ENCODE measurements around the gene AZIN2.
A peak's percentile ranks its signal among the peaks of the same experiment; 100 is the strongest.
"Not testable (repeated sequence)": the region's sequence is repeated elsewhere in the genome, so short reads cannot be mapped to it uniquely, and the experiment has no call there.

The AZIN2 gene

DNA sequence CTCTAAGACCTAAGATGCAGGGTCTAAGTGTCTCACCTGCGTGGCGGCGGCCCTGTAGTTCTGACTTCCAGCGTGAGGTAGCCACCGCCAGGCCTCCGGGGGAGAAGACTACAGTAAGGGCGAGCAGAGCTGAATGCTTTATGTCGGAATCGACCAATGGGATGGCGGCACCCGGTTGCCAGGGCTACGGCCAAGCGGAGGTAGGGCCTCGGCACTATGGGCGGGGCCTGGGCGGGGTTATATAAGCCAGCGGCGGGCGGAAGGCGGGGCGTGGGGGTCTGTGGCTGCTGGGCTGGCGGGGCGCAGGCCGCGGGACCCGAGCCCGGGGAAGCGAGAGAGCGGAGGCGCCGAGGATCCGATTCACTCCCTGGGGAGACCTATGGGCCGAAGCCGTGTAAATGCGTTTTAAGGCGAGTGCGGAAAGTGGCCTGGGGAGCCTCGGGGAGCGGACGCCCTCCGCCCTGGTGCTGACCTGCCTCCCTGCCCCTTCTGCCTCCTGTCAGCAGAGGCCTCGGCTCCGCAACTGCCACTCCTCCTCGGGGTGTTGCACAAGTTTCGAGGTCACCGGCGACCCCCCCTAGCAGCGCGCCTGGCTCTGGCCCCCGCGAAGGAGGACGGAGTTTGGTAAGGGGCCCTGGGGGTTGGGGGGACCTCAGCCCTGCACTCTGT lies at the start of gene AZIN2:
Gene AZIN2, plus strand, starts transcription at position 269 of the 669 bp plus-strand sequence. CDS start 1,097 bp downstream, outside the sequence.
- DNase-seq, result peak; percentile 97

DNA sequence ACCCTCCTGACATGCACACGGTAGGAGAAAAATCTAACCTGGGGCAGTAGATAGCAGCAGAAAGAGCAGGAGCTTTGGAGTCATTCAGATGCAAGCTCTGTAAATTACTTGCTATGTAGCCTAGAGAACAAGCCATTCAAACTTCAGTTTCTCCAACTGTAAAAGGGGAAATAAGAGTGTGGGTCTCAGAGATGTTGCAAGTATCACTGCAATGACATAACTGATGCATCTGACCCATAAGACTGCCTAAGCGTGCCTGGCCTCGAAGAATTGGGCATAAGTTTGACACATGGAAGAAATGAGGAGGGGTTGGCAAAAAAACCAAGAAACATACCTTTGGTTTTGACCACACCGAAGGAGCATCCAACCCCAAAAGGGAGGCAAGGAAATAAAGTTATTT lies 49.4 kb upstream of the AZIN2 start:
- DNase-seq, result no peak

DNA sequence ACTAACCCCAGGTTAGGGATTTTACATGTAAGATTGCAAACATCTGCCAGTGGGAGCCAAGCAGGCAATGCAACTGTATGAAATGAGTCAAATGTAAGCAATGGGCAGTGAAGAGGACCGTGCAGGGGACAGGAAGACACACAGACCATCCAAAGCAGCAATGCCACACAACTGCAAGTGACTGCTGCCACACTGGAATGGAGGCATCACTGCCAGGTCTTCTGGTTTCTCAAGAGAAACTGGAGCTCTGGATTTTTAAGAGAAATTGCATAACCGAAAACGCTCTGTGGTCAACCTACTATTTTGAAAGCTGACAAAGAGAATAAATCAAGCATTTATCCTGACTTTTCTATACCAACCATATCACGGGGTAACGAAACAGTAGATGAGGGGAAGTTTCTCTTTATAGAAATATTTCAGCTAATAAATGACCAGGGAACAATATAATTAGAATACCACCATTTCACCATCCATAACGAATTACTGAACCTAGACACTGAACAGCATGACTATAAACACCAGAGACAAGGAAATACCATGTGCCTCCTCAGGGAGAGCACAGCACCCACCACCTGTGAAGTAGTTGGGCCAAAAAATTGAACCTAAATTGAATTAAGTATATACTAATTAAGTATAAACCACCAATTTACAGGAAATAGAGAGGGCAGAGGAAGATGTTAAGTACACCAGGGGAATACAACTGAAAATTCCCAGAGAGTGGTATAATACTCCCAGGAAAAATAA lies 48.7 kb upstream of the AZIN2 start:
- no peak for DNase-seq

DNA sequence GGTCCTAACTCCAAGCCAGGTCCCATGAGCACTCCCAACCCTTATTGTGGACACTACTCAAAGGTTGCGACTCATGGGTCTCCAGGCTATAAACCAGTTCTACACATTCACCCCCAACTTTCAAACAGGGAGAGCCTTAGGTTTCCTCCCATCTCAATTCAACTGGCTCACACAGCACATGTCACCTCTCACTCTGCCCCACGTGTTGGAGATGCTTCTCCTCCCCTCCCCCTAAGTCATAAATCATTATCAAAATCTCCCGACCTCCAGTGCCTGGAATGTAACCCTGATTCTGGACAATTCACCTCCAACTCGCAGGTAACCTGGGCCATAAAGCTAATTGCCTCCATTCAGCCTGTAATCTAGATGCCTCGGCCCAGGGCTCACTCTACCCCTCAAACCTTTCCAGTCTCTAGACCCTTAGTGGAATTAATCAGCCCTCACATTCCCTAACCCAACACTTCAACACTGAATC lies 44.9 kb upstream of the AZIN2 start:
- DNase-seq, result peak; percentile 15

DNA sequence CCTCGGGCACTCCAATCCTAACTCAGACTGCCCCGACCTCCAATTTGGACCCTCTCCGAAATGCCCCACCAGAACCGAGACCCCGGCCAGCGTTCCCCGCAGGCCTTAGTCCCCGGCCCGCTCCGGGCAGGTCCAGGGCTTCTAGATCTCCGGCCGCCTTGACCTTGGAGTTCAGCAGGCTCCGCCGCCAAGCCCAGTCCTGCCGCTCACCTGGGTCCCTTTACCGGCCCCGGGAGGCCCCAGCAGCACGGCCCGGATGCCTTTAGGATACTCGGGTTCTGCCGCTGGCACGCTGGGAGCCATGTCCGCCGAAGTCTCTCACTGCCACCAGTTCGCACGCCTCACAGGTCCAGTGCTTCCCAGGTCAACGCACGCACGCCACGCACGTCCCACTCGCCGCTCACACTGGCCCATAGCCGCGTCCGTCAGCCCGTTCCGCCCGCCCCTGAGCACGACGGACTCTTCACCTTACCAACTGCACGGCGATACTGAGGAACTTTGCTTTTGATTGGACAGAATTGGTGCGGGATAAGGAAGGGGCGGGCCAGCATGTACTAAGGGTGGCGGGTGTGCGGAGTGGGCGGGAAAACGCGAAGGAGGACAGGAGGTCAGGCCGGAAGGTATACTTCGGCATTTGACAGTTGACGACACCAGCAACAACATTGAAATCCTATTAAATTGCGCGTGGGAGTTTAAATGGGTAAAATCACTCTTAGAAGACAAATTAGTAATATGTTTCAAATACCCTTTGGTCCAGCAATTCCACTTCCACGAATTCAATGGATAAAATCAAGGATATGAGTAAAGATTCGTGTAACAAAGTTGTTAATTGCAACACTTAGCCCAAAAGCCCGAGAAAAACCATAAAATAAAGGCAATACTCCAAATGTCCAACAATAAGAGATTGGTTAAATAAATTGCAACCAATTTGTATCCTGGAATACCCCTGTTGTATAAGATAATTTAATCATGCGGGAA lies 44.1 kb upstream of the AZIN2 start, which contains the start of gene AK2:
Gene AK2, minus strand, starts transcription at position 358 of the 978 bp plus-strand sequence. Its CDS starts 55 bp downstream, at position 303.
- DNase-seq, result peak; percentile 100

DNA sequence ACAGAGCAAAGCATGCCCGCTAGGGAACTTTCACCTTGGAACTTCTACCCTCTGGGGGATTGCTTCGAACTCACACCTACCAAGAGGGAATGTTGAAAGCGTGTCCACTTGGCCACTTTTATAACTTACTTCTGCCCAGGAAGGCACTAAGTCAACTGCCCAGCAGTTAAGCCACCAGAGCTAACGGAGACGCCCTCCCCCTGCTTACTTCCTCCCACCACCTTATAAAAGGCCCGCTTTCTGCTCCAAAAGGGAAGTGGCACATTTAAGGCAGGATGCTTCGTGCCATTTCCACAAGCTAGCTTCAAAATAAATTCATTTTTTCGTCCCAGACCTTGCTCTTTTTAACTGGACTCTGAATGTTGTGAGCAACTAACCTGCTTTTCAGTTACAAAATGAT lies 41.1 kb upstream of the AZIN2 start:
- no peak for DNase-seq

DNA sequence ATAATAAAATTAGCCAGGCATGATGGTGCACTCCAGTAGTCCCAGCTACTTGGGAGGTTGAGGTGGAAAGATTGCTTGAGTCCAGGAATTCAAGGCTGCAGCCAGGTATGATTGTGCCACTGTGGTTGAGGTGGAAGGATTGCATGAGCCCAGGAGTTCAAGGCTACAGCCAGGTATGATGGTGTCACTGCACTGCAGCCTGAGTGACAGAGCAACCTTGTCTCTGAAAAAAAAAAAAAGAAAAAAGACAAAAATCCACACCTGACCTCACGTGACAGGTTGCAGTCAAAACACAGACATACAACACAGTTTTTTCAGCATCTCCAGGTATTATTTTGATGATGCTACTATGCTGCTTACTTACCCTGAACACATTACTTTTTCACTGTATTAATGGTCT lies 39.9 kb upstream of the AZIN2 start:
- DNase-seq, result no peak

DNA sequence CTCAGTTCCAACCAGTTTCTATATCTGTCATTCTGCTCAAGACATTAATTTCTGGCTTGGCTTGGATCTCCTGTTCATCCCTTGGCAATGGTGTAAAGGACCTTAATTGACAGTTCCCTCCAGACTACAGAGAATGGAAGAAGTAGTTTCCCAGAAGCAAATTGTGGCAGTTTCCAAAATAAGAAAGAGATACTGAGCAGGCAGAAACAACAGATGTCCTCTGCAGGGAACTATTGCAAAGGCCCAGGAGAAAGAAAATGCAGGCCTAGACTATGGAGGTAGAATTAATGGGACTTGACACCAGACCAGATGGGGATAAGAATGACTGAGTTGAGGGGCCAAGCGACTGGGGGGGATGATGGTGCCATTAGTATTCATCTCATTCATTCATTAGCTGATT lies 38.1 kb upstream of the AZIN2 start:
- DNase-seq, result no peak

DNA sequence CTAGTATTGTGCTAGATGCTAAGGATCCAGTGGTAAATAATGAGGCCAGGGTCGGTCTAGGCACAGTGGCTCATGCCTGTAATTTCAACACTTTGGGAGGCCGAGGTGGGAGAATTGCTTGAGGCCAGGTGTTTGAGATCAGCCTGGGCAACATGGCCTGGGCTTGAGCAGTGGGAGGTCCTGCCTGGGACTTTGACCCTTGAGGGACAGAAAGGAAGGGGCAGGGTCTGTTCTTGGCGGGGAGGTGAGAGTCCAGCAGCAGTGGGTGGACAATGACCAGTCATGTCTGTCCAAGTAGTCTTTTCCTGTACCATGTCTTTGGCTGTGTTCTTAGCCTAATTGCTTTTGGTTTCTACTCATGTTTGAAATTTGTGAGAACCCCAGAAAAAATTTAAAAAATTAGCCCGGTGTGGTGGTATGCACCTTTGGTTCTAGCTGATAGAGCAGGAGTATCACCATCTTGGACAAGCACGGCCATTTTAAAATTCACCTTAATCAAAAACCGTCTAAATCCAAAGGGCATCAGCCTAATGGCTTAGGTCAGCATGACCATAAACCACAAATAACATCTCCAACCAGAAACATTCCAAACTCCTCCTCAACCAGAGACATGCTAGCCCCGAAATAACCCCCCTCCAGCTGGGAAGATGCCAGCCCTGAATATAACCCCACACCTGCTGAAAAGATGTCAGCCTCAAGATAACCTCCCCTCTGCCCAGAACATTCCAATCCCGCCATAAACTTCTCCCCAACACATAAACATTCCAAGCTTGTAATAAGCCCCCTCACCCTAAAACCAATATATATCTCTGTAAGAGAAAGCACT lies 37.5 kb upstream of the AZIN2 start:
- DNase-seq, result no peak

DNA sequence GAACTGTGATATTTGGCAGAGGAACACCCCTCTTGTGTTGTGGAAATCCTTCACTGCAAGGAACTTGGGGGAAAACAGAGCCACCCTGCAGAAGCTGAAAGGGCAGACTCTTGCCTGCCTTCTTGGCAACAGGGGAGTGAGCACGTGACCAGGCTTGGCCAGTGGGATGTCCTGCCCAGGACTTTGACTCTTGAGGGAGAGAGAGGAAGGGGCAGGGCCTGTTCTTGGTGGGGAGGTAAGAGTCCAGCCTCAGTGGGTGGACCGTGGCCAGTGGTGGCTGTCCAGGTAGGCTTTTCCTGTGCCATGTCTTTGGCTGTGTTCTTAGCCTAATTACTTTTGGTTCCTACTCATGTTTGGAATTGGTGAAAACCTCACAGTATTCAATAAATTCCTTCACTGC lies 35.7 kb upstream of the AZIN2 start:
- no peak for DNase-seq

DNA sequence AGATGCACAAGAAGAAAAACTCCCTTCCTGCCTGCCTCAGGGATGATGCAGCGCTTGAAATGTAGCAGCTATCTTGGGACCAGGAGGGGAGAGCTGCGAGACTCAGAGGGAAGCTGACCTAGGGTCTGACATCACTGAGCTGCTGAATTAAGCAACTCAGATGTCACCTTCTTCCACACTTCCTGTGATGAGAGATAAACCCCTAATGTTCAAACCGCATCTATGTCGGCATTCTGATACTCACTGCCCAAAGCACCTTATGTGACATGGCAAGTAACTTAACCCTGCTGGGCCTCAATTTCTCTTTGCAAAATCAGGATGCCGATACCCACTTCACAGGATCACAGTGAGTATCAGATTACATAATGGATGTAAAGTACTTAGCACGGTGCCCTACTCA lies 35.1 kb upstream of the AZIN2 start:
- no peak for DNase-seq

DNA sequence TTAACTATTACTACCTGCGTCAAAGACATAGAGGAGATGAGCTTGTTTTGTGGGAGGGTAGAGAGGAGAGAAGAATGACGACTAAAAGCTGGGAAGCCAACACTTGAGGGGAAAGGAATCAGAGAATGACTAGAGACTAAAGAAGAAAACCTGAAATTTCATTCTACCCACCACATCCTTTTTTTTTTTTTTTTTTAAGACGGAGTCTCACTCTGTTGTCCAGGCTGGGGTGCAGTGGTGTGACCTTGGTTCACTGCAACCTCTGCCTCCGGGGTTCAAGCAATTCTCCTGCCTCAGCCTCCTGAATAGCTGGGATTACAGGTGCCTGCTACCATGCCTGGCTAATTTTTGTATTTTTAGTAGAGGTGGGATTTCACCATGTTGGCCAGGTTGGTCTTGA lies 34.7 kb upstream of the AZIN2 start:
- DNase-seq, result not testable (repeated sequence)

DNA sequence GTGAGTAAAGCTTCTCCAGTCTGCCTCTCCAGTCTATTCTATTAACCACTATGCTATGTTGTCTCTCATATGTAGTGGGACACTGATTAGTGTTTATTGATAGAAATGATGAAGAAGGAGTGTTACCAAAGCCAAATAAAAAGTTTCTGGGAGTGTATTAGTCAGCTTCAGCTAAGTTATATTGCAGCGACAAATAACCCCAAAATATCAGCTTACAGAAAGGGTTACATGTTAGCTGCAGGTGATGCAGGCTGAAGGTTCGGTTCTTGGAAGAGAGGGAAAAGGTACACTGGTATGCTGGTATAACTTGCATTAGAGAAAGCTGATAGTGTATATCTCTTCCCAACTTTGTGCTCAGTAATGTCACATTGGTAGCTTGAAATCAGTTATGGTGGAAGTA lies 33.7 kb upstream of the AZIN2 start:
- DNase-seq, result no peak

DNA sequence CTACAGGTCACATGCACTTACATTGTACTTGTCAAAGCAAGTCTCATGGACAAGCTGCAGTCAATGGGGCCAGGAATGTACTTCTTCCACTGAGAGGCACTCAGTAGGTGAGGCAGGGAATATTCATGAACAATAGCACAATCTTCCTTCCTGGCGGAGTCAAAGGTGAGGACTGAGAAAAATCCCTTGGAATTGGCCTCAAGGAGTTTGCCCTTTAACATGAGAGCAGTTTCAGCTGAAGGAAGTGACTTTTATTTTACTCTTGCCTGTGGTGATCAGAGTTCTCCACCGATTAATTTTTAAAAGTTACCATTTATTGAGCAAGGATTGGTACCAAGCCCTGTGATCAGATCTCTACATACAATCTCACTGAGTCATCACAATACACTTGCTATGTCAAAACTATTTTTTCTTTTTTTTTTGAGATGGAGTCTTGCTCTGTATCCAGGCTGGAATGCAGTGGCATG lies 33.1 kb upstream of the AZIN2 start:
- DNase-seq, result no peak

DNA sequence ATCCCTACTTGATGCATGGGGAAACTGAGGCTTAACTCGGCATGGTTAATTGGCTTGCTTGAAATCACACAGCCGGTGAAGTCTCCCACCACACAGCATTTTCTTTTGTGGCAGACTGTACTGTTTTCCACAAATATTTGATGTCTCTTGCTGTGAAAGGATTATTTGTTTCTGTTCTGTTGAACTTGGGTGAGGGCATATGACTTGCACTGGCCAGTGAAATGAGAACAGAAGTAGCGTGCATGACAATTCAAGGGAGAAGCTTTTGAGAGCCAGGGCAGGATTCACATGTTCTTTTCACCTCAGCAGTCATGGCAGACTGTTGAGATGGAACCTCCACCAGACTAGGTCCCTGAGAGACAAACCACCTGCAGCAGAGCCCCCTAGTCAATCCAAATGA lies 32.5 kb upstream of the AZIN2 start:
- no peak for DNase-seq

DNA sequence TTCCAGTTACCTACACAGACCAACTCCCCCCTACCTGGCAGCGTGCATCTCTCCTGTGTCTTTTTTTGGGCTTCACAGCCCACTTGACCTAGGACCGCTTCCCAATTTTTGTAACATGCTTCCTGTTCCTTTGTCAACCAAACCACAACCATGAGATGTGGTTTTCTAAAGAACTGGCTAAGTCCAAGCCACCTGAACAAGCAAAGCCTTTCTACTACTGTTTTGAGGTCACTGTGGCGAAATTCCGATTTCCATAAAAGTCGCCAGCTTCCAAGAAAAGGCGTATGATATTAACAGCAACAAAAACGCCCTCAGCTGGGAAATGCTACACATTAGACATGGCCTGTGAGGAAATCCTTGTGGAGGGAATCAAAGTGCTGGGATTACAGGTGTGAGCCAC lies 31.6 kb upstream of the AZIN2 start:
- no peak for DNase-seq

DNA sequence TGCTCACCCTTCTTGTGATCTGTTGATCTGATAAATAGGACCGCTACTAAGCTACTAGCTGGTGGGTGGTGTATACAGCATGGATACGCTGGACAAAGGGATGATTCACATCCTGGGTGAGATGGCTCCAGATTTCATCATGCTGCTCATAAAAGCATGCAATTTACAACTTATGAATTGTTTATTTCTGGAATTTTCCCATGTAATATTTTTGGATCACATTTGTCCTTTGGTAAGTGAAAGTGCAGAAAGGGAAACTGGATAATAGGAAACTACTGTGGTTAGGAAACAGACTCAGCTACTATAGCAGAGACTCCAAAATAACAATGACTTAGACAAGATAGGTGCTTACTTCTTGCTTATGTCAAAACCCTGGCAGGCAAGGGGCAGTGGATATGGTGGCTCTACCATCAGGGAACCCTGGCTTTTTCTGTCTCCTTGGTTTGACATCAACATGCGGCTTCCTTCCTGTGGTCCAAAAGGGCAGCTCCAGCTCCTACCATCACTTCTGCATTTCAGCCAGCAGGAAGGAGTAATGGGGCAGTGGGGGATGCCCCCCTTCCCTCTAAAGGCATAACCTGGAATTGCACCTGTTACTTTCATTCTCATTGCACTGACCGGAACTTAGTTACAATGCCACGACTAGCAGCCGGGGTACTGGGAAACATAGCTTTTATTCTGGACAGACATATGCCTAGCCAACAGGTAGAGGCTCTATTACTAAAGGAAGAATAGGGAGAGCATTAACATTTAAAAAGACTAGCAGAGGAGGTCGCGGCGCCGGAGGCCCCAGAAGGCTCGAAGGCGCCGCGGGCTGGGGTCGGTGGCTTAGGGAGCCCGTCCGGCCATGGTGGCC lies 30.5 kb upstream of the AZIN2 start:
- no peak for DNase-seq

DNA sequence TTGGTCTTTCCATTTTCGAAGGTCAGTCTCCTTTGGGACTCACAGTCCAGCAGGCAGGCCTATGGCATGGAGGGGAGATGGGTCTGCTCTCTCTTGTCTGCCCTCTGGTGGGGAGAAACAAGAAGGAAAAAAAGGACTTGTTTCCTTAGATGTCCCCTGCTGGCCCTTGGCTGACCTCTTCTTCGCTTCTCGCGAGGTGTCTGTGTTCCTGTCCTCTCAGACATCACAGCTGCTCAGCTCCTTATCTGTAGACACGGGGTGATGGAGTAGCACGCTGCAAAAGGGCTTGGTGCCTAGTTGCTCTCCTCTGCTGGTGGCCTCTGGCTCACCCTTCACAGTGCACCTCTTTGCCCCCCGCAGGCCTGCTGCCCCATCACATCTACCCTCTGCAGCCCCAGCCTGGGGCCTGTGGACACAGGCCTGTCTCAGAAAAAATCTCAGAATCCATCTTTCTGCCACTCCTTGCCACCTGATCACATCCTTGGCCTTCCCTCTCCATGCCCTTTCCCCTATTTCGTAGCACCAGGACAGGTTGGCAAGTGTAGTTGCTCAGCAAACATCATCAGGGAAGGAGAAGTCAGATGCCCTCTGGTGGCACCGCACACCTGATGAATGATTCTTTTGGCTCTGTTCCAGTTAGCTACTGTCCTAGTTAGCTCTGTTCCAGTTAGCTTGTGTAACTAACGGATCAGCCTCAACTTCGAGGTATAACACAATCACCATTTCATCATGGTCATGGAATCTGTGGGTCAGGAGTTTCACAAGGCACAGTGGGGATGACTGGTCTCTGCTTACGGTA lies 25.5 kb upstream of the AZIN2 start:
- DNase-seq, result peak; percentile 82

DNA sequence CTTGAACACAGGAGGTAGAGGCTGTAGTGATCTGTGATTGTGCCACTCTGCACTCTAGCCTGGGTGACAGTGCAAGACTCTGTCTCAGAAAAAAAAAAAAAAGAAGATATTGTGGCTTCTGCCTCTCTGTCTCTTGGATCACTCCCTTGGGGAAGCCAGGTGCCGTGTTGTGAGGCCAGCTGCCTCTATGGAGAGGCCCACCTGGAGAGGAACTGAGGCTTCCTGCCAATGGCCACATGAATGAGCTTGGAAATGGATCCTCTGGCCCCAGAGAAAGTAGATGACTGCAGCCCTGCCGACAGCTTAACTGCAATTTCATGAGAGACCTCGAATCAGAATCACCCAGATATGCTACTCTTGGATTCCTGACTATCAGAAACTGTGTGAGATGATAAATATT lies 24.5 kb upstream of the AZIN2 start:
- DNase-seq, result peak; percentile 63

DNA sequence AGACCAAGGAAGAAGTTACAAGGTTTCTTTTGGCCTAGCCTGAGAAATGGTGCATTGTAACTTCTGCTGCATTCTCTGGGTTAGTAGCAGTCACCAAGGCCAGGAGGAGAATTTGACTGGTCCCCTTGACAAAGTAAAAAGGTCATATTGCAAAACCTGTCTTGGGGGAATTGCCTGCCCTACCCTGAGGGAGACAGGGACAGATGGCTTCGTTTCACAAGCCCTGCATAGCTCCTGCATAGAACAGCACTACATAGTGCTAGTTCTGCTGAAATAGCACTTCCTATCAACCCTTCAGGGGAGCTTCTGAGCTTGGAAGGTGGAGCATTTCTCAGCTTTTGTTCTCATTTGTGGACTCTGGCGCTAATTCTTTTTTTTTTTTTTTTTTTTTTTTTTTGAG lies 23.9 kb upstream of the AZIN2 start:
- no peak for DNase-seq
